GM12878 (cell line): ENCODE data around the gene SBF1. TPM values are rescaled to one million over a fixed set of nuclear protein-coding genes. Genes with fewer than 3 reads are reported as not detected.
A peak's percentile ranks its signal among the peaks of the same experiment; 100 is the strongest.

ENCODE experiments used
- ATAC-seq: fragments of 200-7000 bp; cut with Tn5 transposase; 3 replicates; pipeline ENCODE4 v1.9.1; 2020; ENCODE audit warnings: mild to moderate bottlenecking, moderate library complexity
- Bru-seq: library from RNA; stranded (reverse); fragments of 400-500 nt; gene quantifications from one replicate; lab custom pipeline; 2021; lab: Mats Ljungman, UMichigan
- BruChase-seq, 2 experiments: library from RNA; stranded (reverse); fragments of 400-500 nt; gene quantifications; one replicate each; lab custom pipeline; 2021; lab: Mats Ljungman, UMichigan
- BruUV-seq: library from RNA; stranded (reverse); fragments of 400-500 nt; replicated peaks from 2 replicates; lab custom pipeline; 2021; lab: Mats Ljungman, UMichigan
- CTCF ChIA-PET: fragments of 300-600 bp; sonication (Branson Sonifier 250); formaldehyde crosslinking; extraction: SDS; loops from one replicate; lab custom pipeline; 2021; ENCODE audit warnings: inconsistent platforms; lab: Yijun Ruan, JAX
- POLR2A ChIA-PET: fragments of 350-600 bp; formaldehyde crosslinking; extraction: SDS; loops from one replicate; lab custom pipeline; 2021; ENCODE audit warnings: inconsistent platforms; lab: Charles Lee
- RAD21 ChIA-PET: fragments of 300-600 bp; sonication (Branson Sonifier 250); formaldehyde crosslinking; loops from one replicate; lab custom pipeline; 2023; ENCODE audit warnings: antibody characterized with exemption; ENCODE audit not compliant: unreplicated experiment; lab: Charles Lee
- SMC1A ChIA-PET: fragments of 300-600 bp; sonication (Branson Sonifier 250); formaldehyde crosslinking; loops from one replicate; lab custom pipeline; 2023; ENCODE audit not compliant: unreplicated experiment, uncharacterized antibody; lab: Charles Lee
- DNase-seq: peaks from one replicate; pipeline ENCODE4 v3.0.0-alpha.2; 2011; ENCODE audit warnings: low read depth, low spot score
- FAIRE-seq: peaks from 3 replicates; lab custom pipeline; 2011; peaks lifted over from hg19 to GRCh38; lab: Jason Lieb, UNC
- H2AFZ ChIP-seq: 2 replicates; pipeline ENCODE4 v1.6.0; 2011; ENCODE audit warnings: low read depth, low read length, control low read depth; ENCODE audit not compliant: control insufficient read depth
- H3K27ac ChIP-seq: 2 replicates; pipeline ENCODE4 v1.5.1; 2011; ENCODE audit warnings: control low read depth; ENCODE audit not compliant: control insufficient read depth, insufficient read depth
- H3K27me3 ChIP-seq, 2 experiments: replicated peaks in 1 of 2; 2 replicates each; pipeline versions ENCODE4 v1.6.0 to v1.6.1; 2011; ENCODE audit warnings: low read length in 1 of 2; ENCODE audit not compliant: control insufficient read depth in 2 of 2, insufficient read depth in 2 of 2
- H3K36me3 ChIP-seq, 2 experiments: 2 replicates each; pipeline ENCODE4 v1.5.1; 2011; ENCODE audit warnings: low read length in 1 of 2; ENCODE audit not compliant: control insufficient read depth in 2 of 2, insufficient read depth in 2 of 2
- H3K4me1 ChIP-seq: 2 replicates; pipeline ENCODE4 v1.6.1; 2011; ENCODE audit warnings: mild to moderate bottlenecking, low read length, moderate library complexity, mixed read lengths; ENCODE audit not compliant: control insufficient read depth, insufficient read depth
- H3K4me2 ChIP-seq: 2 replicates; pipeline ENCODE4 v1.6.0; 2011; ENCODE audit warnings: control low read depth; ENCODE audit not compliant: control insufficient read depth, insufficient read depth
- H3K4me3 ChIP-seq: fragments of 200-600 bp; sonication (generic); 2 replicates; pipeline ENCODE4 v1.5.1; 2016
- H3K79me2 ChIP-seq: 2 replicates; pipeline ENCODE4 v1.6.0; 2011; ENCODE audit warnings: low read length; ENCODE audit not compliant: control insufficient read depth, insufficient read depth
- H3K9ac ChIP-seq: 2 replicates; pipeline ENCODE4 v1.8.0; 2011; ENCODE audit warnings: low read length, control low read depth, mixed read lengths; ENCODE audit not compliant: control insufficient read depth, insufficient read depth
- H3K9me3 ChIP-seq: replicated peaks from 3 replicates; pipeline ENCODE4 v1.5.1; 2011; ENCODE audit warnings: mild to moderate bottlenecking, low read length; ENCODE audit not compliant: control insufficient read depth, insufficient read depth
- H4K20me1 ChIP-seq: 2 replicates; pipeline ENCODE4 v1.6.0; 2011; ENCODE audit not compliant: control insufficient read depth, insufficient read depth
- CHD2 ChIP-seq: IDR thresholded peaks from 2 replicates; pipeline ENCODE4 v1.6.1; 2011; ENCODE audit warnings: low read depth, low read length, improper control_type of control experiment, borderline replicate concordance
- JUNB ChIP-seq: IDR thresholded peaks from 2 replicates; pipeline ENCODE4 v1.6.1; 2016; ENCODE audit warnings: antibody characterized with exemption, mild to moderate bottlenecking
- MEF2B ChIP-seq: fragments of 450-650 bp; IDR thresholded peaks from 2 replicates; pipeline ENCODE4 v1.6.1; 2018; ENCODE audit warnings: mild to moderate bottlenecking, moderate library complexity; ENCODE audit not compliant: partially characterized antibody, poor library complexity, severe bottlenecking
- RELA ChIP-seq: fragments of 450-650 bp; IDR thresholded peaks from 2 replicates; pipeline ENCODE4 v1.8.0; 2014; ENCODE audit warnings: borderline replicate concordance; ENCODE audit not compliant: partially characterized antibody
- SP1 ChIP-seq: IDR thresholded peaks from one replicate; pipeline ENCODE4 v1.6.1; 2011; ENCODE audit warnings: low read depth, low read length
- SUPT20H ChIP-seq: IDR thresholded peaks from 2 replicates; pipeline ENCODE4 v1.6.1; 2011; ENCODE audit warnings: low read depth, mild to moderate bottlenecking, low read length, moderate library complexity, borderline replicate concordance; ENCODE audit not compliant: control insufficient read depth
- TCF3 ChIP-seq: IDR thresholded peaks from 2 replicates; pipeline ENCODE4 v1.6.1; 2012; ENCODE audit warnings: low read depth, mild to moderate bottlenecking, low read length, borderline replicate concordance; ENCODE audit not compliant: insufficient read depth
- WGBS: methylation state at CpG from one replicate; pipeline ENCODE4 v1.1.6; 2016; ENCODE audit warnings: low lambda C conversion rate; ENCODE audit not compliant: insufficient replicate concordance, insufficient coverage; ENCODE audit errors: missing lambda C conversion rate; 5-methylcytosine and 5-hydroxymethylcytosine counted together
- in situ Hi-C: fragments of 300-500 bp; cut with MboI; formaldehyde crosslinking; loops from 9 replicates; pipeline ENCODE4 v1.14.3; 2018; ENCODE audit warnings: mixed read lengths
- intact Hi-C: fragments of 100-400 bp; cut with micrococcal nuclease; formaldehyde crosslinking; loops from one replicate; pipeline ENCODE4 v1.14.2; 2022; ENCODE audit not compliant: unreplicated experiment
- long read RNA-seq, 2 experiments: library from polyadenylated mRNA; unstranded; transcript quantifications; one replicate each; pipeline ENCODE4 v2.0.0, GENCODE V29; 2019 to 2020
- polyA minus RNA-seq, 3 experiments: library from RNA; depleted of rRNA, polyadenylated mRNA; stranded (reverse); fragments of >200 nt; gene quantifications; 2 replicates each; pipeline ENCODE4 v1.2.3, GENCODE V29; 2011
- polyA plus RNA-seq, 11 experiments: library from polyadenylated mRNA; depleted of rRNA in 4 of 11; unstranded in 6 of 11; stranded (reverse) in 5 of 11; fragments of >200 nt; fragmentation: Nextera tagmentation in 4 of 11; fragmentation: Illumina TruSeq in 1 of 11; extraction: Ambion mirVana in 4 of 11; extraction: Trizol in 1 of 11; gene quantifications; 1 replicate in 1 of 11; 2 replicates in 10 of 11; pipeline versions ENCODE4 v1.2.1 to v1.2.3, GENCODE V29; 2011 to 2016; ENCODE audit warnings: inconsistent platforms in 2 of 11, missing spikeins in 2 of 11, low read depth in 1 of 11
- total RNA-seq, 4 experiments: library from RNA; depleted of rRNA in 3 of 4; stranded (reverse); fragments of >200 nt in 3 of 4; fragmentation: Illumina TruSeq in 1 of 4; extraction: Trizol in 1 of 4; gene quantifications; 2 replicates each; pipeline versions ENCODE4 v1.2.1 to v1.2.3, GENCODE V29; 2013 to 2021
- TF ChIP-seq, protein P1 (sequence below): IDR thresholded peaks from 2 replicates; pipeline ENCODE4 v1.6.1; 2011; ENCODE audit warnings: borderline replicate concordance, low read depth, mild to moderate bottlenecking, moderate library complexity, mixed read lengths, low read length; ENCODE audit not compliant: insufficient read depth; ENCODE audit errors: extremely low read length
- TF ChIP-seq, protein P2 (sequence below): fragments of 450-650 bp; IDR thresholded peaks from 2 replicates; pipeline ENCODE4 v1.6.1; 2017; ENCODE audit warnings: low read depth, mild to moderate bottlenecking, moderate library complexity

Gene SBF1, protein sequence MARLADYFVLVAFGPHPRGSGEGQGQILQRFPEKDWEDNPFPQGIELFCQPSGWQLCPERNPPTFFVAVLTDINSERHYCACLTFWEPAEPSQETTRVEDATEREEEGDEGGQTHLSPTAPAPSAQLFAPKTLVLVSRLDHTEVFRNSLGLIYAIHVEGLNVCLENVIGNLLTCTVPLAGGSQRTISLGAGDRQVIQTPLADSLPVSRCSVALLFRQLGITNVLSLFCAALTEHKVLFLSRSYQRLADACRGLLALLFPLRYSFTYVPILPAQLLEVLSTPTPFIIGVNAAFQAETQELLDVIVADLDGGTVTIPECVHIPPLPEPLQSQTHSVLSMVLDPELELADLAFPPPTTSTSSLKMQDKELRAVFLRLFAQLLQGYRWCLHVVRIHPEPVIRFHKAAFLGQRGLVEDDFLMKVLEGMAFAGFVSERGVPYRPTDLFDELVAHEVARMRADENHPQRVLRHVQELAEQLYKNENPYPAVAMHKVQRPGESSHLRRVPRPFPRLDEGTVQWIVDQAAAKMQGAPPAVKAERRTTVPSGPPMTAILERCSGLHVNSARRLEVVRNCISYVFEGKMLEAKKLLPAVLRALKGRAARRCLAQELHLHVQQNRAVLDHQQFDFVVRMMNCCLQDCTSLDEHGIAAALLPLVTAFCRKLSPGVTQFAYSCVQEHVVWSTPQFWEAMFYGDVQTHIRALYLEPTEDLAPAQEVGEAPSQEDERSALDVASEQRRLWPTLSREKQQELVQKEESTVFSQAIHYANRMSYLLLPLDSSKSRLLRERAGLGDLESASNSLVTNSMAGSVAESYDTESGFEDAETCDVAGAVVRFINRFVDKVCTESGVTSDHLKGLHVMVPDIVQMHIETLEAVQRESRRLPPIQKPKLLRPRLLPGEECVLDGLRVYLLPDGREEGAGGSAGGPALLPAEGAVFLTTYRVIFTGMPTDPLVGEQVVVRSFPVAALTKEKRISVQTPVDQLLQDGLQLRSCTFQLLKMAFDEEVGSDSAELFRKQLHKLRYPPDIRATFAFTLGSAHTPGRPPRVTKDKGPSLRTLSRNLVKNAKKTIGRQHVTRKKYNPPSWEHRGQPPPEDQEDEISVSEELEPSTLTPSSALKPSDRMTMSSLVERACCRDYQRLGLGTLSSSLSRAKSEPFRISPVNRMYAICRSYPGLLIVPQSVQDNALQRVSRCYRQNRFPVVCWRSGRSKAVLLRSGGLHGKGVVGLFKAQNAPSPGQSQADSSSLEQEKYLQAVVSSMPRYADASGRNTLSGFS (N-terminal part only)
- 103 and 115 TPM in 2 replicates for total RNA-seq (2013; cell fraction: nucleolus; rRNA removed)
- total RNA-seq (2014; rRNA removed): 42.7 and 48.0 TPM in 2 replicates
- total RNA-seq (2014; rRNA removed; fragmentation: Illumina TruSeq; extraction: Trizol): 14.6 and 16.1 TPM in 2 replicates
- 77.9 and 95.0 TPM in 2 replicates for total RNA-seq (2021)
- 12.7 TPM for polyA plus RNA-seq (2011; ENCODE audit: low read depth)
- 11.1 and 19.5 TPM in 2 replicates for polyA plus RNA-seq (2011; rRNA removed)
- polyA plus RNA-seq (2011; cell fraction: cytosol; rRNA removed): 30.3 and 43.4 TPM in 2 replicates
- 215 and 252 TPM in 2 replicates for polyA plus RNA-seq (2011; cell fraction: nucleus; rRNA removed)
- 25.9 and 33.5 TPM in 2 replicates for polyA plus RNA-seq (2012)
- 1.2 and 7.4 TPM in 2 replicates for polyA plus RNA-seq (2014; fragmentation: Illumina TruSeq; extraction: Trizol)
- polyA plus RNA-seq (2014; fragmentation: Nextera tagmentation; extraction: Ambion mirVana): 1 to 10 TPM in 1 of 2 experiments, under 1 TPM in 1; 0.23 to 1.2 TPM
- 42.2 and 47.5 TPM in 2 replicates for polyA plus RNA-seq (2014; rRNA removed)
- 10 to 100 TPM; 10.0 to 28.6 TPM for polyA plus RNA-seq (2016; fragmentation: Nextera tagmentation; extraction: Ambion mirVana)
- 46.5 and 73.5 TPM in 2 replicates for polyA minus RNA-seq (2011; rRNA and poly(A)+ RNA removed)
- polyA minus RNA-seq (2011; cell fraction: cytosol; rRNA and poly(A)+ RNA removed): 27.6 and 33.4 TPM in 2 replicates
- polyA minus RNA-seq (2011; cell fraction: nucleus; rRNA and poly(A)+ RNA removed): 76.3 and 127 TPM in 2 replicates
- percentile 59 among the genes with signal in this experiment for Bru-seq, nascent RNA
- BruChase-seq, experiment 1, labeled RNA remaining after a 6-hour chase: percentile 85 among the genes with signal in this experiment
- percentile 76 among the genes with signal in this experiment for BruChase-seq, experiment 2, labeled RNA remaining after a 2-hour chase
- long read RNA-seq, experiment 1, partial matches to known transcripts: 6 of 7 reads
- long read RNA-seq, experiment 1, other reads (novel, unspliced or antisense): 1 of 7 reads
- long read RNA-seq, experiment 2: 0 reads

DNA sequence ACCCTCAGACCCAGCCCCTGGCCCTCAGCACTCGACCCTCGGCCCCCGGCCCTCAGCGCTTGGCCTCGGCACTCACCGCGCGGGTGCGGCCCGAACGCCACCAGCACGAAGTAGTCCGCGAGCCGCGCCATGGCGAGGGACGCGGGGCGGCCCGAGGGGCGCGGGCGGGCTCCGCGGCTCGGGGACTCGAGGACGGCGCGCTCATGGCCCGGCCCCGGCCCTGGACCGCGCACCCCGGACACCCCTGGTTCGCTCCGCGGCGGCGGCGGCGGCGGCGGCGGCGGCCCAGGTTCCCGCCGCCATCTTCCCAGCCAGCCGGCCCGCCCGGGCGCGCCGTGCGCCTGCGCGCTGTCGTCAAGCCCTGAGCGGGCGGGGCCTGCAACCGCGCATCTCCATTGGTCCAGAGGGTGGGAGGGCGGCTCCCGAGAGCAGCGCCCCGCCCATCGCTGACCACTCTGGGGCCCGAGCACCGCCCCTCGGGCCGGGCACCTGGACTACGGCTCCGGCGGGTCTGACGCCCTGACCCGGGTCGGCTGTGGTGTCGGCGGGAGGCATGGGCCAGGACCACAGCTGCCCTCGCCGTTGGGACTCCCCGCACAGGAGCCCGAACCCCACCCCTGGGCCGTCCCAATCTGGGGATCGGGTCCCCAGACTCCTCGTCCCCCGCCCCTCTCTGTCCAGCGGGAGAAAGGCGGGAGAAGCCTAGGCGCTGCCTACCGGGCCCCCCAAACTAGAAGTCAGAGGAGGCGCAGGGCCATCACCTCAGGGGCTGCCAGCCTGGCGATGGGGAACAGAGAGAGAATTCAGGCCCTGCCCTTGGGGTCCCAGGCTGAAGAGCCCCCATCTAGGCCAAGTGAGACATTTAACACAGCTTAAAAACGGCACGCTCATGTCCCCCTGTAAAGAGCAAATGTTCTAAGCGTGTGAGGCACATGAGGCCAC, at the start of gene SBF1:
TSS of gene SBF1 (minus strand) at position 326 of the 942 bp plus-strand sequence. CDS start at position 131, 195 bp downstream.
- in situ Hi-C loops: no loop called here
- Histone ChIP-seq H3K79me2 (peaks cover 43% of the 10 kb centered on the region), H3K27ac (peak within 1 kb of the TSS; percentile 48; the same call in 1 of the 2 replicates), H2AFZ (peak within 1 kb of the TSS; percentile 92), H3K4me2 (peak within 1 kb of the TSS; percentile 99), H3K27me3 (no peaks in the 10 kb centered on the region), H3K4me3 (peak within 1 kb of the TSS; percentile 96), H3K9ac (peak within 1 kb of the TSS; percentile 66), H3K4me1 (peaks cover 43% of the 10 kb centered on the region), H3K36me3 (0 out of 4 replicates have a peak, but pooled peaks cover 0 to 4% of the 10 kb centered on the region in 2 experiments), H4K20me1 (no peaks in the 10 kb centered on the region), H3K9me3 (no peaks in the 10 kb centered on the region)
- 2% methylated on average over 51 of the region's 97 CpGs for WGBS
- no TSS peak for BruUV-seq
- intact Hi-C loops: loop anchor here (1.0 to 10.0 kb wide), 2 partner anchors 32 to 230 kb away; partner anchors contain the start of genes LMF2 and TUBGCP6
- FAIRE-seq (peak; percentile 83), DNase-seq (peak; percentile 43), ATAC-seq (peak; percentile 81)
- ChIA-PET POLR2A (no interaction called here), SMC1A (no interaction called here), CTCF (interaction anchor here (2.0 kb wide), 1 partner anchor 34 kb away, joined by 9 read pairs; the partner anchor contains the start of genes LMF2 and NCAPH2), RAD21 (no interaction called here)
- TF ChIP-seq, protein P1, sequence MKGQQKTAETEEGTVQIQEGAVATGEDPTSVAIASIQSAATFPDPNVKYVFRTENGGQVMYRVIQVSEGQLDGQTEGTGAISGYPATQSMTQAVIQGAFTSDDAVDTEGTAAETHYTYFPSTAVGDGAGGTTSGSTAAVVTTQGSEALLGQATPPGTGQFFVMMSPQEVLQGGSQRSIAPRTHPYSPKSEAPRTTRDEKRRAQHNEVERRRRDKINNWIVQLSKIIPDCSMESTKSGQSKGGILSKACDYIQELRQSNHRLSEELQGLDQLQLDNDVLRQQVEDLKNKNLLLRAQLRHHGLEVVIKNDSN: no peak
- TF ChIP-seq RELA: no peak
- no peak for TF ChIP-seq MEF2B
- TF ChIP-seq TCF3: 0 out of 2 replicates have a peak, but pooled peaks have one; percentile 48
- TF ChIP-seq, protein P2, sequence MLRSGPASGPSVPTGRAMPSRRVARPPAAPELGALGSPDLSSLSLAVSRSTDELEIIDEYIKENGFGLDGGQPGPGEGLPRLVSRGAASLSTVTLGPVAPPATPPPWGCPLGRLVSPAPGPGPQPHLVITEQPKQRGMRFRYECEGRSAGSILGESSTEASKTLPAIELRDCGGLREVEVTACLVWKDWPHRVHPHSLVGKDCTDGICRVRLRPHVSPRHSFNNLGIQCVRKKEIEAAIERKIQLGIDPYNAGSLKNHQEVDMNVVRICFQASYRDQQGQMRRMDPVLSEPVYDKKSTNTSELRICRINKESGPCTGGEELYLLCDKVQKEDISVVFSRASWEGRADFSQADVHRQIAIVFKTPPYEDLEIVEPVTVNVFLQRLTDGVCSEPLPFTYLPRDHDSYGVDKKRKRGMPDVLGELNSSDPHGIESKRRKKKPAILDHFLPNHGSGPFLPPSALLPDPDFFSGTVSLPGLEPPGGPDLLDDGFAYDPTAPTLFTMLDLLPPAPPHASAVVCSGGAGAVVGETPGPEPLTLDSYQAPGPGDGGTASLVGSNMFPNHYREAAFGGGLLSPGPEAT: no peak
- no peak for TF ChIP-seq SUPT20H
- no peak for TF ChIP-seq JUNB
- no peak for TF ChIP-seq CHD2
- peak; percentile 78 for TF ChIP-seq SP1
